Smooth muscle cell (in vitro differentiated cells): Measurements from ENCODE around the gene CTTNBP2. TPM values are rescaled to one million over a fixed set of nuclear protein-coding genes. Genes with fewer than 3 reads are reported as not detected.

Experiments used
- DNase-seq: peaks from one replicate; lab custom pipeline; 2025; ENCODE audit not compliant: unreplicated experiment; lab: John Stamatoyannopoulos, UW
- H2AFZ ChIP-seq: fragments of 200-600 bp; sonication (generic); 2 replicates; pipeline ENCODE4 v1.6.0; 2016; ENCODE audit warnings: antibody characterized with exemption, low read depth, mild to moderate bottlenecking
- H3F3A ChIP-seq: fragments of 200-600 bp; sonication (generic); 2 replicates; pipeline ENCODE4 v1.6.0; 2017; ENCODE audit warnings: antibody characterized with exemption, low read depth
- H3K27ac ChIP-seq: fragments of 200-600 bp; sonication (generic); 2 replicates; pipeline ENCODE4 v1.5.1; 2016; ENCODE audit warnings: low read depth, mild to moderate bottlenecking
- H3K27me3 ChIP-seq: fragments of 200-600 bp; sonication (generic); 2 replicates; pipeline ENCODE4 v1.6.1; 2016; ENCODE audit warnings: low read depth, mild to moderate bottlenecking
- H3K36me3 ChIP-seq: fragments of 200-600 bp; sonication (generic); 2 replicates; pipeline ENCODE4 v1.5.1; 2016; ENCODE audit warnings: low read depth
- H3K4me1 ChIP-seq: fragments of 200-600 bp; sonication (generic); 2 replicates; pipeline ENCODE4 v1.5.1; 2016; ENCODE audit warnings: low read depth
- H3K4me2 ChIP-seq: fragments of 200-600 bp; sonication (generic); 2 replicates; pipeline ENCODE4 v1.6.0; 2016; ENCODE audit warnings: mild to moderate bottlenecking
- H3K4me3 ChIP-seq: fragments of 200-600 bp; sonication (generic); 2 replicates; pipeline ENCODE4 v1.5.1; 2016; ENCODE audit warnings: mild to moderate bottlenecking
- H3K79me2 ChIP-seq: fragments of 200-600 bp; sonication (generic); 2 replicates; pipeline ENCODE4 v1.6.0; 2016; ENCODE audit warnings: low read depth, mild to moderate bottlenecking
- H3K9ac ChIP-seq: fragments of 200-600 bp; sonication (generic); 2 replicates; pipeline ENCODE4 v1.6.0; 2016; ENCODE audit warnings: low read depth
- H3K9me3 ChIP-seq: fragments of 200-600 bp; sonication (generic); replicated peaks from 2 replicates; pipeline ENCODE4 v1.5.1; 2016; ENCODE audit warnings: low read depth
- H4K20me1 ChIP-seq: fragments of 200-600 bp; sonication (generic); 2 replicates; pipeline ENCODE4 v1.6.0; 2016; ENCODE audit warnings: low read depth
- CTCF ChIP-seq: fragments of 200-600 bp; sonication (generic); IDR thresholded peaks from 2 replicates; pipeline ENCODE4 v1.5.1; 2017; ENCODE audit warnings: borderline replicate concordance, mild to moderate bottlenecking, antibody characterized with exemption; ENCODE audit not compliant: insufficient read depth, poor library complexity, severe bottlenecking
- WGBS: methylation state at CpG from one replicate; pipeline ENCODE4 v1.1.7; 2016; ENCODE audit warnings: low lambda C conversion rate; 5-methylcytosine and 5-hydroxymethylcytosine counted together
- polyA plus RNA-seq: library from polyadenylated mRNA; unstranded; fragments of >200 nt; fragmentation: Nextera tagmentation; extraction: Ambion mirVana; gene quantifications from 2 replicates; pipeline ENCODE4 v1.2.1, GENCODE V29; 2016
- total RNA-seq: library from RNA; depleted of rRNA; stranded (reverse); fragments of >200 nt; gene quantifications from 2 replicates; pipeline ENCODE4 v1.2.3, GENCODE V29; 2014

CTTNBP2 gene
- total and polyA plus RNA-seq, 2 experiments from 2014 or later: 4.8 to 42.3 TPM

- Histone ChIP-seq H3K27me3 (no peaks in the 10 kb centered on the region), H3F3A (no peaks in the 10 kb centered on the region), H3K36me3 (no peaks in the 10 kb centered on the region), H2AFZ (no peak overlapping the region), H3K4me1 (peaks cover 28% of the 10 kb centered on the region), H3K9me3 (no peaks in the 10 kb centered on the region), H3K27ac (no peak overlapping the region), H3K79me2 (peaks cover 8% of the 10 kb centered on the region), H3K9ac (no peak overlapping the region), H3K4me3 (no peak overlapping the region), H3K4me2 (no peak overlapping the region), H4K20me1 (no peaks in the 10 kb centered on the region)
- 71% methylated on average over 1 of the region's 1 CpG for WGBS
- no peak for DNase-seq
- TF ChIP-seq CTCF: no peak
Measured at GRCh38 chr7:117876761-117877160, 3.5 kb upstream of the CTTNBP2 start.

GRCh38 chr7:117875566-117875965, 2.3 kb upstream of the CTTNBP2 start:
- no peak for DNase-seq
- Histone ChIP-seq H3F3A (no peaks in the 10 kb centered on the region), H3K9me3 (no peaks in the 10 kb centered on the region), H4K20me1 (no peaks in the 10 kb centered on the region), H2AFZ (no peak overlapping the region), H3K4me1 (peaks cover 37% of the 10 kb centered on the region), H3K4me3 (no peak overlapping the region), H3K27ac (no peak overlapping the region), H3K79me2 (peaks cover 17% of the 10 kb centered on the region), H3K9ac (no peak overlapping the region), H3K36me3 (no peaks in the 10 kb centered on the region), H3K4me2 (no peak overlapping the region), H3K27me3 (no peaks in the 10 kb centered on the region)
- peak; percentile 19 for TF ChIP-seq CTCF

GRCh38 chr7:117874191-117874700, 1.0 kb upstream of the CTTNBP2 start:
- H2AFZ ChIP-seq: peak overlapping the region; percentile 73
- peak overlapping the region; percentile 97 for H3K4me2 ChIP-seq

More at GRCh38 chr7:117874191-117874700, 1.0 kb upstream of the CTTNBP2 start:
- Histone ChIP-seq H3K9me3 (no peaks in the 10 kb centered on the region), H4K20me1 (no peaks in the 10 kb centered on the region), H3K36me3 (no peaks in the 10 kb centered on the region), H3F3A (peaks cover 6% of the 10 kb centered on the region), H3K27me3 (no peaks in the 10 kb centered on the region), H3K4me3 (peak overlapping the region; percentile 81), H3K27ac (no peak overlapping the region), H3K4me1 (peaks cover 43% of the 10 kb centered on the region), H3K9ac (no peak overlapping the region), H3K79me2 (peaks cover 31% of the 10 kb centered on the region)
- WGBS: 73% methylated on average over 7 of the region's 7 CpGs
- TF ChIP-seq CTCF: no peak
- no peak for DNase-seq
